Measurements from ENCODE around the gene ARID4A.
A peak's percentile ranks its signal among the peaks of the same experiment; 100 is the strongest.
"Not testable (repeated sequence)": the region's sequence is repeated elsewhere in the genome, so short reads cannot be mapped to it uniquely, and the experiment has no call there.

Gene ARID4A

GRCh38 chr14:58296726-58297125, 1.6 kb upstream of the ARID4A start:
- DNase-seq = peak; percentile 24

- DNase-seq = no peak
These were observed 968 bp upstream of the ARID4A start for GRCh38 chr14:58297412-58297761.

- peak; percentile 100 for DNase-seq
These were observed 436 bp upstream of the ARID4A start for GRCh38 chr14:58297762-58298476.

- no peak for DNase-seq
These were observed 1.3 kb downstream of the ARID4A start for GRCh38 chr14:58299401-58300330.

- DNase-seq = no peak
These were observed 3.1 kb downstream of the ARID4A start for GRCh38 chr14:58301416-58301815.

- no peak for DNase-seq
These were observed 7.4 kb downstream of the ARID4A start for GRCh38 chr14:58305730-58306129.

- no peak for DNase-seq
These were observed 9.4 kb downstream of the ARID4A start for GRCh38 chr14:58307597-58308316.

- no peak for DNase-seq
These were observed 10.7 kb downstream of the ARID4A start for GRCh38 chr14:58309086-58309485.

GRCh38 chr14:58313699-58314098, 15.3 kb downstream of the ARID4A start:
- DNase-seq = no peak

- DNase-seq = no peak
These were observed 17.3 kb downstream of the ARID4A start for GRCh38 chr14:58315606-58316005.

GRCh38 chr14:58327019-58327418, 28.7 kb downstream of the ARID4A start:
- no peak for DNase-seq

- DNase-seq = peak; percentile 97
These were observed 32.8 kb downstream of the ARID4A start for GRCh38 chr14:58331111-58331510.

GRCh38 chr14:58332561-58332960, 34.2 kb downstream of the ARID4A start:
- no peak for DNase-seq

- DNase-seq = not testable (repeated sequence)
These were observed 41.3 kb downstream of the ARID4A start for GRCh38 chr14:58339666-58340065.

GRCh38 chr14:58341152-58341748, 42.9 kb downstream of the ARID4A start:
- DNase-seq = no peak

- DNase-seq = not testable (repeated sequence)
These were observed 45.2 kb downstream of the ARID4A start for GRCh38 chr14:58343535-58343934.

- DNase-seq = no peak
These were observed 55.4 kb downstream of the ARID4A start for GRCh38 chr14:58353516-58354299.

GRCh38 chr14:58354808-58355207, 56.5 kb downstream of the ARID4A start:
- DNase-seq = no peak

GRCh38 chr14:58356268-58356667, 57.9 kb downstream of the ARID4A start:
- no peak for DNase-seq

GRCh38 chr14:58362272-58362671, 63.9 kb downstream of the ARID4A start:
- not testable (repeated sequence) for DNase-seq

GRCh38 chr14:58362798-58363412, 64.5 kb downstream of the ARID4A start:
- peak; percentile 30 for DNase-seq

- no peak for DNase-seq
These were observed 66.0 kb downstream of the ARID4A start for GRCh38 chr14:58364316-58364715.
